Endothelial cell of umbilical vein (primary cell): ENCODE data around the gene TUBB4A. TPM values are rescaled to one million over a fixed set of nuclear protein-coding genes. Genes with fewer than 3 reads are reported as not detected.
A peak's percentile ranks its signal among the peaks of the same experiment; 100 is the strongest.

Experiments used
- BruUV-seq: library from RNA; stranded (reverse); fragments of 400-500 nt; replicated peaks from 2 replicates; lab custom pipeline; 2021; lab: Mats Ljungman, UMichigan
- CTCF ChIA-PET: fragments of 300-600, 350-600 bp; sonication (Branson Sonifier 250); formaldehyde crosslinking; loops from one replicate; lab custom pipeline; 2021; ENCODE audit warnings: antibody characterized with exemption, inconsistent platforms; lab: Charles Lee
- POLR2A ChIA-PET: fragments of 300-600, 350-600 bp; sonication (Branson Sonifier 250); formaldehyde crosslinking; loops from one replicate; lab custom pipeline; 2021; ENCODE audit warnings: antibody characterized with exemption, inconsistent platforms; lab: Charles Lee
- DNase-seq: peaks from one replicate; pipeline ENCODE4 v3.0.0-alpha.2; 2011; ENCODE audit warnings: low read depth, low spot score
- FAIRE-seq: peaks from 2 replicates; lab custom pipeline; 2011; peaks lifted over from hg19 to GRCh38; lab: Jason Lieb, UNC
- H2AFZ ChIP-seq: 2 replicates; pipeline ENCODE4 v1.6.0; 2012; ENCODE audit warnings: low read depth, low read length, control low read depth, inconsistent platforms
- H3K27ac ChIP-seq: 2 replicates; pipeline ENCODE4 v1.5.1; 2011; ENCODE audit warnings: low read depth, mild to moderate bottlenecking, control low read depth, low read length, moderate library complexity; ENCODE audit not compliant: insufficient read depth
- H3K27me3 ChIP-seq, 2 experiments: 2 replicates each; pipeline versions ENCODE4 v1.6.0 to v1.6.1; 2011; ENCODE audit warnings: low read length in 2 of 2, mixed read lengths in 1 of 2; ENCODE audit not compliant: control insufficient read depth in 2 of 2, insufficient read depth in 2 of 2
- H3K36me3 ChIP-seq, 2 experiments: 2 replicates in 1 of 2; 3 replicates in 1 of 2; pipeline ENCODE4 v1.5.1; 2011; ENCODE audit warnings: low read length in 2 of 2, mild to moderate bottlenecking in 1 of 2, moderate library complexity in 1 of 2; ENCODE audit not compliant: control insufficient read depth in 2 of 2, insufficient read depth in 2 of 2; ENCODE audit errors: extremely low read depth in 1 of 2
- H3K4me1 ChIP-seq: 3 replicates; pipeline ENCODE4 v1.5.1; 2011; ENCODE audit warnings: mild to moderate bottlenecking, low read length; ENCODE audit not compliant: control insufficient read depth, insufficient read depth; ENCODE audit errors: extremely low read depth
- H3K4me2 ChIP-seq: 2 replicates; pipeline ENCODE4 v1.6.1; 2011; ENCODE audit warnings: low read length, control low read depth, mixed read lengths; ENCODE audit not compliant: insufficient read depth
- H3K4me3 ChIP-seq, 3 experiments: fragments of 200-600 bp in 1 of 3; sonication (generic), shearing (Covaris generic) in 1 of 3; replicated peaks in 1 of 3; 2 replicates each; pipeline ENCODE4 v1.5.1; 2011 to 2016; ENCODE audit warnings: control low read depth in 3 of 3, low read length in 3 of 3, mild to moderate bottlenecking in 2 of 3, inconsistent platforms in 1 of 3, low read depth in 1 of 3, moderate library complexity in 1 of 3; ENCODE audit not compliant: insufficient read depth in 1 of 3
- H3K79me2 ChIP-seq: 2 replicates; pipeline ENCODE4 v1.6.0; 2012; ENCODE audit warnings: low read length, inconsistent platforms; ENCODE audit not compliant: control insufficient read depth, insufficient read depth
- H3K9ac ChIP-seq: replicated peaks from 2 replicates; pipeline ENCODE3; 2011; ENCODE audit warnings: low read length, control low read depth; ENCODE audit not compliant: insufficient read depth; ENCODE audit errors: extremely low read depth
- H3K9me1 ChIP-seq: replicated peaks from 3 replicates; pipeline ENCODE4 v1.6.0; 2011; ENCODE audit warnings: mild to moderate bottlenecking, low read length; ENCODE audit not compliant: control insufficient read depth, insufficient read depth; ENCODE audit errors: extremely low read depth
- H3K9me3 ChIP-seq: replicated peaks from 2 replicates; pipeline ENCODE4 v1.5.1; 2012; ENCODE audit warnings: low read length, inconsistent platforms; ENCODE audit not compliant: control insufficient read depth, insufficient read depth
- H4K20me1 ChIP-seq: replicated peaks from 2 replicates; pipeline ENCODE3; 2011; ENCODE audit warnings: mild to moderate bottlenecking, low read length; ENCODE audit not compliant: control insufficient read depth, insufficient read depth; ENCODE audit errors: extremely low read depth
- EZH2 ChIP-seq: IDR thresholded peaks from 2 replicates; pipeline ENCODE4 v1.6.1; 2012; ENCODE audit warnings: borderline replicate concordance, low read depth, mild to moderate bottlenecking, moderate library complexity, low read length, inconsistent platforms; ENCODE audit not compliant: severe bottlenecking
- FOS ChIP-seq: IDR thresholded peaks from 2 replicates; pipeline ENCODE4 v1.6.1; 2011; ENCODE audit warnings: mild to moderate bottlenecking, low read length, moderate library complexity, borderline replicate concordance; ENCODE audit not compliant: insufficient read depth
- GATA2 ChIP-seq: IDR thresholded peaks from 2 replicates; pipeline ENCODE4 v1.7.0; 2011; ENCODE audit warnings: low read depth, mild to moderate bottlenecking, moderate library complexity, mixed read lengths, low read length; ENCODE audit not compliant: insufficient read length, insufficient read depth
- JUN ChIP-seq: IDR thresholded peaks from 2 replicates; pipeline ENCODE4 v1.6.1; 2011; ENCODE audit warnings: borderline replicate concordance, low read depth; ENCODE audit not compliant: insufficient read length, insufficient read depth
- MAX ChIP-seq: IDR thresholded peaks from 2 replicates; pipeline ENCODE4 v1.6.1; 2011; ENCODE audit not compliant: insufficient read depth, insufficient read length
- MYC ChIP-seq: IDR thresholded peaks from one replicate; pipeline ENCODE4 v1.6.1; 2011; ENCODE audit warnings: mild to moderate bottlenecking, low read depth, low read length
- POLR2A ChIP-seq: IDR thresholded peaks from 2 replicates; pipeline ENCODE4 v1.6.1; 2012; ENCODE audit warnings: low read depth, mild to moderate bottlenecking, control low read depth, low read length
- POLR2AphosphoS5 ChIP-seq: IDR thresholded peaks from 2 replicates; pipeline ENCODE4 v1.6.1; 2012; ENCODE audit warnings: low read depth, mild to moderate bottlenecking, control low read depth, low read length, moderate library complexity; ENCODE audit not compliant: insufficient read depth
- dilution Hi-C: fragments of 300-500 bp; cut with MboI; formaldehyde crosslinking; loops from one replicate; pipeline ENCODE4 v1.15.0; 2019; ENCODE audit warnings: low sequenced_read_pairs; ENCODE audit not compliant: extremely low pct_ligation_motif_present
- intact Hi-C: fragments of 100-400 bp; cut with micrococcal nuclease; formaldehyde crosslinking; loops from one replicate; pipeline ENCODE4 v1.10.0; 2022
- polyA plus RNA-seq, 4 experiments: library from polyadenylated mRNA; depleted of rRNA in 3 of 4; stranded (reverse) in 3 of 4; unstranded in 1 of 4; fragments of >200 nt; gene quantifications; 2 replicates each; pipeline versions ENCODE4 v1.2.1 to v1.2.3, GENCODE V29; 2011 to 2012; ENCODE audit warnings: missing spikeins in 1 of 4
- total RNA-seq: library from RNA; stranded (reverse); gene quantifications from 2 replicates; pipeline ENCODE4 v1.2.3, GENCODE V29; 2021
- TF ChIP-seq, protein P1 (sequence below), 2 donors: IDR thresholded peaks; 1 replicate in 1 of 2; 2 replicates in 1 of 2; pipeline ENCODE4 v1.5.1; 2011; ENCODE audit warnings: low read length in 2 of 2, mild to moderate bottlenecking in 2 of 2, moderate library complexity in 2 of 2, control low read depth in 1 of 2, inconsistent platforms in 1 of 2, low read depth in 1 of 2; ENCODE audit not compliant: insufficient read depth in 1 of 2; ENCODE audit errors: extremely low read depth in 1 of 2

The TUBB4A gene
- total and polyA plus RNA-seq, 2 donors (not counting 3 experiments of a cell fraction or from before 2014, with no cell fraction given), result not detected

- no peaks in the 10 kb centered on the region for H3K36me3 ChIP-seq
- TF ChIP-seq EZH2 (no peak), FOS (peak; percentile 67), JUN (peak; percentile 37)
- no peak overlapping the region for H3K9ac ChIP-seq
- no peak overlapping the region for H3K27ac ChIP-seq
- FAIRE-seq (peak; percentile 71), DNase-seq (peak; percentile 44)
- H3K27me3 ChIP-seq, result no peaks in the 10 kb centered on the region
- no peaks in the 10 kb centered on the region for H4K20me1 ChIP-seq
- peaks cover 4% of the 10 kb centered on the region for H3K4me1 ChIP-seq
- no peak overlapping the region for H2AFZ ChIP-seq
- H3K79me2 ChIP-seq, result no peaks in the 10 kb centered on the region
- H3K4me2 ChIP-seq, result no peak overlapping the region
- dilution Hi-C loops (no loop called here), intact Hi-C loops (no loop called here)
- ChIA-PET CTCF (interaction anchor here (7.3 kb wide), 1 partner anchor 112 kb away, joined by 100 read pairs; no protein-coding TSS in a partner anchor), POLR2A (no interaction called here)
- H3K9me3 ChIP-seq, result no peaks in the 10 kb centered on the region
- H3K4me3 ChIP-seq, result no peak overlapping the region
- no TSS peak for BruUV-seq
- H3K9me1 ChIP-seq, result no peaks in the 10 kb centered on the region
Observed at GRCh38 chr19:6519289-6519688, 17.2 kb upstream of the TUBB4A start.

GRCh38 chr19:6518145-6518911 is 16.2 kb upstream of the TUBB4A start:
- H3K27ac ChIP-seq, result no peak overlapping the region
- no peak for DNase-seq
- no peak overlapping the region for H3K9ac ChIP-seq

More at GRCh38 chr19:6518145-6518911, 16.2 kb upstream of the TUBB4A start:
- Histone ChIP-seq H3K4me3 (no peak overlapping the region), H3K79me2 (no peaks in the 10 kb centered on the region), H3K4me2 (no peak overlapping the region), H3K4me1 (peaks cover 4% of the 10 kb centered on the region), H3K36me3 (no peaks in the 10 kb centered on the region), H3K27me3 (no peaks in the 10 kb centered on the region), H4K20me1 (no peaks in the 10 kb centered on the region), H2AFZ (no peak overlapping the region), H3K9me1 (no peaks in the 10 kb centered on the region), H3K9me3 (no peaks in the 10 kb centered on the region)
- POLR2A ChIA-PET, result no interaction called here
- dilution Hi-C loops (no loop called here), intact Hi-C loops (no loop called here)
- FAIRE-seq, result peak; percentile 59
- CTCF ChIA-PET, result interaction anchor here (1.2 to 7.3 kb wide), 2 partner anchors 113 to 346 kb away, joined by 5 to 100 read pairs; no protein-coding TSS in a partner anchor
- TF ChIP-seq, protein P1, sequence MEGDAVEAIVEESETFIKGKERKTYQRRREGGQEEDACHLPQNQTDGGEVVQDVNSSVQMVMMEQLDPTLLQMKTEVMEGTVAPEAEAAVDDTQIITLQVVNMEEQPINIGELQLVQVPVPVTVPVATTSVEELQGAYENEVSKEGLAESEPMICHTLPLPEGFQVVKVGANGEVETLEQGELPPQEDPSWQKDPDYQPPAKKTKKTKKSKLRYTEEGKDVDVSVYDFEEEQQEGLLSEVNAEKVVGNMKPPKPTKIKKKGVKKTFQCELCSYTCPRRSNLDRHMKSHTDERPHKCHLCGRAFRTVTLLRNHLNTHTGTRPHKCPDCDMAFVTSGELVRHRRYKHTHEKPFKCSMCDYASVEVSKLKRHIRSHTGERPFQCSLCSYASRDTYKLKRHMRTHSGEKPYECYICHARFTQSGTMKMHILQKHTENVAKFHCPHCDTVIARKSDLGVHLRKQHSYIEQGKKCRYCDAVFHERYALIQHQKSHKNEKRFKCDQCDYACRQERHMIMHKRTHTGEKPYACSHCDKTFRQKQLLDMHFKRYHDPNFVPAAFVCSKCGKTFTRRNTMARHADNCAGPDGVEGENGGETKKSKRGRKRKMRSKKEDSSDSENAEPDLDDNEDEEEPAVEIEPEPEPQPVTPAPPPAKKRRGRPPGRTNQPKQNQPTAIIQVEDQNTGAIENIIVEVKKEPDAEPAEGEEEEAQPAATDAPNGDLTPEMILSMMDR (IDR thresholded peaks at IDR 0.05; ENCODE audit: extremely low read depth in 1 of 2, insufficient read depth in 1 of 2, low read depth in 1 of 2, low read length in 2 of 2), result no peak
- TF ChIP-seq MYC (no peak), POLR2AphosphoS5 (no peak), MAX (no peak), GATA2 (no peak), JUN (no peak), FOS (no peak), POLR2A (no peak), EZH2 (no peak)
- no TSS peak for BruUV-seq
